GM21447 (cell line): ENCODE data around the gene CERT1.

Experiments used
- ATAC-seq: cut with Tn5 transposase; IDR thresholded peaks from one replicate; pipeline ENCODE4 v1.9.1; 2021; ENCODE audit not compliant: unreplicated experiment

Gene CERT1

DNA sequence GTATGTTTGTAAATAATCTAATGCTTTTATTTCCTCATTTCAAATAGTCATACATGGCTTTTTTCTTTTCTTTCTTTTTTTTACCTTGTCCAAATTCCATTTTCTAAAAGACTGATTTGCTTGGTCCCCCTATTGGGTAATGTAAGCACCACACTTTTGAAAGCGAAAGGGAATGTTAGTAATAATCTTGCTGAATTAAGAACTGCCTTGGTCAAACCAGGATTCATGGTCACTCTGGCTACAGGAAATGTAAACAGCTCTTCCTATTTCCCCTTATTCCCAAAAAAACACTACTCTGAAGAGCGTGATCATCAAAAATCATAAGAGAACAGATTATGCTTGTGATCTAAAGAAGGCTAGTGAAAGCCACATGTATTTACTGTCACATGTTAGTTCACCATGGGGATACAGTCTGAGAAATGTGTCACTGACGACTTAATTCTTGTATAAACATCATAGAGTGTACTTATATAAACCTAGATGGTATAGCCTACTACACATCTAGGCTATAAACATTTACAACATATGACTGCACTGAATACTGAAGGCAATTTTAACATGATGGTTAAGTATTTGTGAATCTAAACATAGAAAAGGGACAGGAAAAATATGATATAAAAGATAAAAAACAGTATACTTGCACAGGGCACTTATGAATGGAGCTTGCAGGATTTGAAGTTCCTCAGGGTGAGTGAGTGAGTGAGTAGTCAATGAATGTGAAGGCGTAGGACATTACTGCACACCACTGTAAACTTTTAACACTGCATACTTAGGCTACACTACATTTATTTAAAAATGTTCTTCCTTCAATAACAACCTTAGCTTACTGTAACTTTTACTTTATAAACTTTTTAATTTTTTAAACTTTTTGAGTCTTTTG lies 99.1 kb downstream of the CERT1 start:
- no peak for ATAC-seq

DNA sequence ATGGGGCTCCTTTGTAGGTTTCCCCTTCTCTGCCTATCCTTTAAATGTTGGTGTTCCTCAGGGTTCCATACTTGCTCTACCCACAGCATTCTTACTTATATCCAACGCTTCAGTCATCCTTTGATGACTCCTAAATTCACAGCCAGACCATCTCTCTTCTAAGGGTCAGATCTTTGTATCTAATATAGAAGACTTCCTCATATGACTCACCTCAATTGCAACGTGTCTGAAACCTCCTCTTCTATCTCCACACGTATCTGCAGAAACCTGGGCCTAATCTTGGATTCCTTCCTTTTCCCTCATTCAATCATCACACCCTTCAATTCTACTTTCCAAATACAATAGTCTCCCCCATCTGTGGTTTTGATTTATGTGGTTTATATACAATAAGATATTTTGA lies 106.1 kb downstream of the CERT1 start:
- no peak for ATAC-seq

DNA sequence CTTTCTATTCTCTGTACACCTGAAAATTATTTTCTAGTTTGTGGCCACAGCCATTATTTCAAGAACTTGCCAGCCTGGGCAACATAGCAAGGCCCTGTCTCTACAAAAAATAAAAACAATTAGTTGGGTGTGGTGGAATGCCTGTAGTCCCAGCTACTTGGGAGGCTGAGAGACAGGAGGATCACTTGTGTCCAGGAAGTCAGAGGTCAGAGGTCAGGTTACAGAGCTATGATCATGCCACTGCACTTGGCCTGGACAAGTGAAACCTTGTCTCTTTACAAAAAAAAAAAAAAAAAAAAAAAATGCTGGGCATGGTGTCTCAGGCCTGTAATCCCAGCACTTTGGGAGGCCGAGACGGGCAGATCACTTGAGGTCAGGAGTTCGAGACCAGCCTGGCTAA lies 116.2 kb downstream of the CERT1 start:
- ATAC-seq, result no peak

DNA sequence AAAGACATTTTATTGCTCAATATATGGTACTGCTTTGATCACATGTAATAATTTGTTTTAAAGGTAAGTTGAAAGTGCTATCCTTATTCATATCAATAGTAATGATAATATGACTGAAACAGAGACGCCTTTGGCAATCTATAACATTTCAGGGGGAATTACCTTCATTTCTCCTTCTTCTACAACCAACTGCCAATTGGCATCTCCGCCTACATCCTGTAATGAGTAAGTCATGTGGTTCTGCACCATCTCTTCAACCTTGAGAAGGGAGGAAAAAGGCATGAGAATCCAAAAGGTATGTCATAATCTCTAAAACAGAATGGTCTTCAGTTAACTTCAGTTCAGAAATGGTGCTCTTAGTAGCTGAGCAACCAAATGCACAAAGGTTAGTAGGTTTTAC lies 122.0 kb downstream of the CERT1 start:
- ATAC-seq, result no peak

DNA sequence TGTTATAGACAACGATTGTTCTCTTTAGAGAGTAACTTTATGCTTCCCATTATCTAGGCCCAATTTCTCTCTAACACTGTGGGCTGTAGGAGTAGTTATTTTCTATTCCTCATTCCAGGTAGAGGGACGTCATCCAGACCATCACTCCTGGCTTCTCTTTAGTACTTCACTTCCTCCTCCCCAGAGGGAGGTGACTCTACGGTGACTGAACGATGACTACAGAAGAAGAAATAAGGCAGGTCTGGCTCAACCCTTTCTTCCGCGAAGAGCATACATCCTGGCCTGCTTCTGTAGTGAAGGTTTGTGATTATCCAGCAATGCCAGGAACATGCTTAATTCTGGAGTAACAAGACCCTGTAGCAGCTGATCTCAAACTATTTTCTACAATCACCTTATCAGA lies 123.6 kb downstream of the CERT1 start:
- no peak for ATAC-seq

DNA sequence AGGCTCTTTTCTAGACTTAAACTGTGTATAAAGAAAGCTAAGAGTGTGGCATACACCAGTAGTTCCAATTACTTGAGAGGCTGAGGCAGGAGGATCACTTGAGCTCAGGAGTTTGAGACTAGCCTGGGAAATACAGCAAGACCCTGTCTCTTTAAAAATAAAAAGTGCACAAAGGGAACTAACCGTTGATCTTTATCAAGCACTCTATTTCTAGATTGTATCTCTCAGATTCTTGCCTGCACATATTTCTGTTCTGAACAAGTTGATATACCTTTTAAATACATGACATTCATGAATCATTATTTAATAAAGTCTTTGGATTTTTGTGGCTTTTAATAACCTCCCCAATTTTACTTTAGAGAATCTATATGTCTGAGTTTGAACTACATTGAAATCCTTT lies 127.2 kb downstream of the CERT1 start:
- ATAC-seq, result no peak

DNA sequence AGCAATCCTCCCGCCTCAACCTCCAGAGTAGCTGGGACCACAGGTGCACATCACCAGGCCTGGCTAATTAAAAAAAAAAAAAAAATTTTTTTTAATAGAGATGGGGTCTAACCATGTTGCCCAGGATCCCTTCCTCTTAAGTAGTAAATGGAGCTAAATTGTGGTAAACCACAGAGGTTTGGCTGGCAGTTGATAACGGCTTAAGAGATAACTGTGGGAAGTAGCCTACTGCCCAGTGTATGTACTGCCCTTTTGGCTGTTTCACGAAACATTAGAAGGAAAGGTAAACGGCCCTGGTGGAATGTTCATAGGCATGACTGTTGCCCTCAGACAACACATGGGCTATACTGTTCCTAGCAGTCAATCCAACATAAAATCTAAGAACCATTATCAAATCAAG lies 130.0 kb downstream of the CERT1 start:
- ATAC-seq, result no peak

DNA sequence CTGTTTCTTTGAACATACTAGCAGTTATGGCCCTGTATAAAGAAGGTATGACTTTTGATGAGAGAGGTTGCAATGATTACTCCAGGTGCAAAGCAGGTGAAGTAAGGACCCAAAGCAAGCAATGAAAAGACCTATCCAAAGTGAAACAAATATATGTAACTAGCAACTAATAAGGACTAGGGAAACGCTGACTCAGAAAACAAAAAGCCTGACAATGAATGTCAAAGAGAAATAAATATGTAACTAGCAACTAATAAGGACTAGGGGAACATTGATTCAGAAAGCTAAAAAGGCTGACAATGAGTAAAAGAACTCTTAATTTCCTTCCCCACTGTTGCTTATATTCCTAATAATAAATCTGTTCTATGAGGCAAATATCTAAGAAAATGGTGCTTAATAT lies 131.3 kb downstream of the CERT1 start:
- ATAC-seq, result no peak

DNA sequence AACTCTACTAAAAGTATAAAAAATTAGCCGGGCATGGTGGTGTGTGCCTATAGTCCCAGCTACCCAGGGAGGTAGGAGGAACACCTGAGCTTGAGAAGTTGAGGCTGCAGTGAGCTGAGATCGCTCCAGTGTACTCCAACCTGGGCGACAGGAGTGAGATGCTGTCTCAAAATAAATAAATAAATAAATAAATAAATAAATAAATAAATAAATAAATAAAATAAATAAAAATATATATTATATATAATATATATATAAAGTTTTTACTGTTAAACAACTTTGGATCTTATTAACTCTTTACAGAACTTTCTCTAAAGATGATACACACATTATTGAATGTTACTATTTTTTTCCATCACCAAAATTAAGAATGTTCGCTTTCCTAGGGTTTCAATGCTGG lies 136.0 kb downstream of the CERT1 start:
- ATAC-seq, result no peak

DNA sequence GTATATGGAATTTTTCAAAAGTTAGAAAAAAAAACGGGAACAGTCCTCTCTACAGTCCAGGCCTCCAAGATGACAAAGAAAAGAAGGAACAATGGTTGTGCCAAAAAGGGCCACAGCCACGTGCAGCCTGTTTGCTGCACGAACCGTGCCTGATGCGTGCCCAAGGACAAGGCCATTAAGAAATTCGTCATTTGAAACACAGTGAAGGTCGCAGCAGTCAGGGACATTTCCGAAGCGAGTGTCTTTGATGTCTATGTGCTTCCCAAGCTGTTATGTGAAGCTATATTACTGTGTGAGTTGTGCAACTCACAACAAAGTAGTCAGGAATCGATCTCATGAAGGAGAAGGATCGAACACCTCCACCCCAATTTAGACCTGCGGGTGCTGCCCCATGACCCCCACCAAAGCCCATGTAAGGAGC lies 137.0 kb downstream of the CERT1 start:
- ATAC-seq, result no peak

DNA sequence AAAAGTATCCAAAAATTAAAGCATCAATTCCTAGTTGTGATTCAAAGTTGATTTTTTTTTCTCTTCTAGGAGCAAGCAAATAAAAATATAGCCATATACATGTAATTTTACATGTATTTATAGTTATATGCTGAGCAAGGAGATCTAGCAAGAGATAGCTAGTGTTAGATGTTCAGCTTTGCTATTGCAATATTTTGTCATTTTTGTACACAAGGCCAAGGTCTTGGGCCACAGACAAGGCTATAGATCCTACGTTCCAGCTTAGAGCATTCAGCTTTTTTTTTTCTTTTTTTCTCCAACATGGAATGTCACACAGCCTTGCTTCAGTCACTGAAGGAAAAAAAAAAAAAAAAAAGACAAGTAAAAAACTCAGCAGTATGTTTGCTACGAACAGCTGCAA lies 137.6 kb downstream of the CERT1 start:
- ATAC-seq, result no peak

DNA sequence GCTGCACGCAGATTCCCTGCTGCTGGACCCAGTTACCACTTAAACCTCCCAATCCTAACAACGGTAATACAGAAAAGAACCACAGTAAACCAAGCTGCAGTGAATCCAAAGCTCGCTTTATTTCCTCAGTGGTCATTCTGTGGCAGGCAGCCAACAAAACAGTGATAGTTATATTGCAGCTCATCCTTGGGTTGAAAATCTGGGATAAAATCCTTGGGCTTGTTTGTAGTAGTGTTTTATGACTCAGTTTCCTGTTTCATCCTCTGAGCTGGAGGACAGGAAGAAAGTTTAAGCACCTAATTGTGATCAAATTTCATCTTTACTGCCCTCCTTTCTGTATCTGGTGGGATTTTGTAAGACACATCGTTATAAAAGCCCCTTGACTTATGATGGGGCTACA lies 143.0 kb downstream of the CERT1 start:
- no peak for ATAC-seq

DNA sequence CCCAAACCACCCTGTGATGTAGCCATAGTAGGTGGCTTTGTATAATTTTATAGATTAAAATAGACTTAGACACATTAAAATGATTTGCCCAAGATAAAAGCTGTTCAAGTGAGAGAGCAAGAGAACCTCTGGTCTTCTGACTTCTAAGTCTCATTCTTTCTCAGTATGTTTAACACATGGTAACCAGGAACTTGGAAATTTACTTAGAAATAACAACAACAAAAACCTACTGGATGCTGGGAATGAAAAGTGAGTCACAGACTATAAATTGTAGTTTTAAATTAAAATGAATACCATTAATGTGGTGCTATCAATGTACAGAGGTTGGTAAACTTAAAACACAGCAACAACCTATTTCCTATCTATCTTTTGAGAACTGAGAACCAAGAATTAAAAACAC lies 144.0 kb downstream of the CERT1 start:
- ATAC-seq, result no peak

DNA sequence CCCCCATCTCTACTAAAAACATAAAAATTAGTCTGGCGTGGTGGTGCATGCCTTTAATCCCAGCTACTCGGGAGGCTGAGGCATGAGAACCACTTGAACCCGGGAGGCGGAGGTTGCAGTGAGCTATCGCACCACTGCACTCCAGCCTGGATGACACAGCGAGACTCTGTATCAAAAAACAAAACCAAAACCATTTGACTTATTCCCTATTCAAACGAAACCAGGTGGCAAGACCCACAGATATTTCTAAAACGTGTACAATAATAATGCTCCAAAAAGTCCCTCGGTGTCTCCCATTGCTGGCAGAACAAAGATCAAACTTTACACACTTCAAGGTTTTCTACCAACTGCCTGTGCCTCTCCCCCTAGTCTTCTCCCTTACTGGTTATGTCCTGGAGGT lies 144.6 kb downstream of the CERT1 start:
- ATAC-seq, result peak; percentile 65

DNA sequence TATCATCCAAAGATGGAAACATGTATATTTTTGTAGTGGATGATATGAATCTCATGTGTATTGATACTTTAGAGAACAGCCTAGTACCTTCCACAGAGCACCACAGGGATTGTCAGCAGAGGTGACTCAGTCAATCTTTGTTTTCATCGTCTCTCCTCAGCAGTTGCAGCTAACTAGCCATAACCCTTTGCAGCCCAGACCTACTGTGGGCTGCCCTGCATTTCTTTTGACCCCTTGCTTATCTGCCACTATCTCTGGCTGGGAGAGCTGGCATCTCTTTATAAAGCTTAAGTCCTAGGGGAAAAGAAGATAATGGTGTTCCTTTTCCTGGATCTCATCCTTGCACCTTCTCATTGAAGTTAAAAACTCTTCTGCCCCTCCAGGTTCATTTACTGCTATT lies 145.7 kb downstream of the CERT1 start:
- ATAC-seq, result no peak

DNA sequence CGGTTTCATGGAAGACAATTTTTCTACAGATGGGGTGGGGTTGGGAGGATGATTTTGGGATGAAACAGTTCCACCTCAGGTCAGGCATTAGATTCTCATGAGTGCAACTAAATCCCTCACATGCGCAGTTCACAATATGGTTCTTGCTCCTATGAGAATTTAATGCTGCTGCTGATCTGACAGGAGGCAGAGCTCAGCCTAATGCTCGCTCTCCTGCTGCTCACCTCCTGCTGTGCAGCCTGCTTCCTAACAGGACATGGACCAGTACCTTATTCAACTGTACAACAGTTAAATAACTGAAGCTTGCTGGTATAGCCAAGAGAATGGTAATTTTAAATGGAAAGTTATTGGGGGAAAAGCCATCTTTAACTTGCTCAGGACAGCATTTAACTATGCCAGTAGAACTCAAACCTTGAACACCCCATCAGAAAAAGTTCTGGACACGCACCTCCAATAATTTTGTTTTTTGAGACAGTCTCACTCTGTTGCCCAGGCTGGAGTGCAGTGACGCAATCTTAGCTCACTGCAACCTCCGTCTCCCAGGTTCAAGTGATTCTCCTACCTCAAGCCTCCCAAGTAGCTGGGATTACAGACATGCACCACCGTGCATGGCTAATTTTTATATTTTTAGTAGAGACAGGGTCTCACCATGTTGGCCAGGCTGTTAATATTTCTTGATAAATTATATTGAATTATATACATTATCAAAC lies 146.7 kb downstream of the CERT1 start:
- no peak for ATAC-seq

DNA sequence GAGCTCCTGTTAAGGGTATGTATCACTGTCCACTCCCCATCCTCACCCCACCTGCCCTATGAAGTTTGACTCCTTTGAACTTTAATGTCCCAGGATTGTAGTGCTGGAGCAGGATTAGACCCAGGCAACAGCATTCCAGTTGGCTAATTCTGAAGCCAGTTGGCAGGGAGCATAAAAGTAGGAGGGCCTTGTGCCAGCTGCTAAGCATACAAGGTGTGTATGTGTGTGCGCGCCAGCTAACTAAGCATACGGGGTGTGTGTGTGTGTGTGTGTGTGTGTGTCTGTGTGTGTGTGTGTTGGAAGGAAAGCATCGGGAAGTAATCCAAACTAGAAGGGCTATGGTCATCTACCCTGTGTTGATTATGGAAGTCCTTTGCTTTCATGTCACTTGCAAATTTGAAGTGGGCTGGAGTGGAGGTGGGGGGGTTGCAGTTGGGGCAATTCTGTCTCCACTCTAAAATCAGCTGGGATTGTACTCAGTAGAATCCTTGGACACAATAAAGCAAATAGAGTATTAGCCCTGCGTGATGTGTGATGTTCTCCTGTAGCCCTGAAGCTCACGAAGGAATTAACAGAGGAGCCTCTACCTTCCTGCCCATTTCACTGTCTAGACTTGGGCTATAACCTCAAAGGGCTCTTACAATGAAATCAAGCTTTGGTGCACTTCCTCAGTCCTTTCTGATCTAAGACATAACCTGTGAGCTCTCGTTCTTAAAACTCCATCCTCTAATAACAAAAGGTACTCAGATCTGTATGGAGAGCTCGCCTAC lies 147.5 kb downstream of the CERT1 start:
- ATAC-seq, result no peak

DNA sequence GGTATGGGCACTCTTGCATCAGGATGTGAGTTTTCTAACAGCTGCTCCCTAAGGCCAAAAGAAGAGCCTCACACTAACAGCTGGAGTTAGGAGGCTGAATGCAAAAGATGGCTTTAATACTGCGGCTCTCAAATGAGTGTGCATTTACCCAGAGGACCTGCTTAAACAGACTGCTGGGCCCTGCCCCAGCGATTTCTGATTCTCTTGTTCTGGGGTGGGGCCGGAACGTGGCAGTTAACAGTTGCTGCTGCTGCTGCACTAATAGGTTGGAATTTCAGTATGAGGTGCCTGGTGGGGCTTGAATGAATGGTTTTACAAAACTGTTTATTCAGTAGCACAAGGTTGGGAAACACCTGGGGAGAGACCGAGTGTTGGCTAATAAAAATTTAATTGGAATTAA lies 148.3 kb downstream of the CERT1 start:
- ATAC-seq, result no peak

DNA sequence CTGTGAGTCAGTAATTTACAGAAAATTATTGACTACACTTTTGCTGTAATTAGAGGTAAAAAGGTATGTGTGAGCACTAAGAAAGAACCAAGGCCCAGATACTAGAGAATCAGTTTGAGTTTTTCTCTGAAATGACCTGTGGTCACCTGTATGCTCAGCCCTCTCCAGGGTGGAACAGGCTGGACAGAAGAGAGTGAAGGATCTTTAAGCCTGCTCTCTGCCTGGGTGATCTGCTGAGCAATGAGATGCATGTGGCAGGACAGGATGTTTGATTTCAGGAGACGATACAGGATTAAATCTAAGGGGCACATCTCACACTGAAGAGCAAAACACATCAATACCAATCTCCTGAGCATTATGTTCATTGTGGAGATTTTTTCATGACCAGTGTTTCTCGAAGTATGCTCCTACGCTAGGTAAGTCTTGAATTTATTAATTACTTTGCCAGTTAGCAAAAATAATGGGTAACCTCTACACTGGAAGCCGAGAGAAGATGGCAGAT lies 148.9 kb downstream of the CERT1 start:
- ATAC-seq, result no peak

DNA sequence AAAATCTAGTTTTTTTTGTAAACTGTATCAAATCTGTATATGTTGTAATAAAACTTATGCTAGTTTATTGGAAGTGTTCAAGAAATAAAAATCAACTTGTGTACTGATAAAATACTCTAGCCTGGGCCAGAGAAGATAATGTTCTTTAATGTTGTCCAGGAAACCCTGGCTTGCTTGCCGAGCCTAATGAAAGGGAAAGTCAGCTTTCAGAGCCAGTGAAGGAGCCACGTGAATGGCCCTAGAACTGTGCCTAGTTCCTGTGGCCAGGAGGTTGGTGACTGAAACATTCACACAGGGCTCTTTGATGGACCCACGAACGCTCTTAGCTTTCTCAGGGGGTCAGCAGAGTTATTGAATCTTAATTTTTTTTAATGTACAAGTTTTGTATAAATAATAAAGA lies 150.1 kb downstream of the CERT1 start:
- no peak for ATAC-seq

DNA sequence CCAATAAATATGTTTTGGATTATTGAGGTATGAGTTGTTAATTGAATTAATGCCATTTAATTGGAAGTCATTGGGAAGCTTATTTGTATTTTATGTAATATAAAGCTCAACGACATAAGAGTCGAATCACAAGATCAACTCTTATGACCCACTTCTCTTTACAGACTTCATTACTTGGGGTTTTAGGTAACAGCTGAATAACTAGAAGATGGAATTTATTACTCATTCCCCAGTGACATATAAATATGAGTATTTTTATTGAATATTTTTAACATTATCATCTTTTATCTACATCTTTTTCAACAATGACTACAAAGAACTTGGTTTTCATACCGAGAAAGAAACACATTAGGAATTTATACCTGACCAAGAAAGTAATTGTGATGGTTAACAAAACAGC lies 153.3 kb downstream of the CERT1 start:
- no peak for ATAC-seq

DNA sequence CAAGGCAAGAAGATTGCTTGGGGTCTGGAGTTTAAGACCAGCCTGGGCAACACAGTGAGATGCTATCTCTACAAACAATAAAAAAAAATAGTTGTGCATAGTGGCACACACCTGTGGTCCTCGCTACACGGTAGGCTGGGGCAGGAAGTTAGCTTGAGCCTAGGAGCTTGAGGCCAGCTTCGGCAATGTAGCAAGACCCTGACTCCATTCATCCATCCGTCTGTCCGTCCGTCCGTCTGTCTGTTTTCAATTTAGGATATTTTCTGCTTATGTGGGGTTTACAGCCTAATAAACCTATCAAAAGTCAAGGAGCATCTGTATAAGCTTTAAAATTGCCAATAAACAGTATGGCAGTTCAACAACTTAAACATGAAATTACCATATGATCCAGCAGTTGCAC lies 154.7 kb downstream of the CERT1 start:
- ATAC-seq, result no peak
